HepG2 (cell line): Measurements from ENCODE around the gene EPB41. TPM values are rescaled to one million over a fixed set of nuclear protein-coding genes. Genes with fewer than 3 reads are reported as not detected.

ENCODE experiments used
- GATAD2A ChIP-seq: IDR thresholded peaks from 2 replicates; pipeline ENCODE4 v1.6.1; 2016
- KAT8 ChIP-seq: IDR thresholded peaks from 2 replicates; pipeline ENCODE4 v1.6.1; 2016; ENCODE audit warnings: missing genetic modification reagents, missing compliant biosample characterization
- MLXIP ChIP-seq: sonication (generic); formaldehyde crosslinking; IDR thresholded peaks from 2 replicates; pipeline ENCODE4 v1.9.0; 2021; ENCODE audit warnings: missing genetic modification reagents, borderline replicate concordance
- PHF5A ChIP-seq: IDR thresholded peaks from one replicate; pipeline ENCODE4 v1.6.1; 2018; ENCODE audit warnings: low read depth, missing genetic modification reagents; ENCODE audit not compliant: unreplicated experiment
- SALL1 ChIP-seq: sonication (generic); formaldehyde crosslinking; IDR thresholded peaks from 2 replicates; pipeline ENCODE4 v1.8.0; 2022; ENCODE audit warnings: mild to moderate bottlenecking, missing genetic modification reagents
- SIX1 ChIP-seq: sonication (generic); formaldehyde crosslinking; IDR thresholded peaks from 2 replicates; pipeline ENCODE4 v1.4.0; 2020; ENCODE audit warnings: missing genetic modification reagents, borderline replicate concordance
- SIX4 ChIP-seq: sonication (generic); formaldehyde crosslinking; IDR thresholded peaks from 2 replicates; pipeline ENCODE4 v1.4.0; 2020; ENCODE audit warnings: missing genetic modification reagents
- STAG1 ChIP-seq: sonication (generic); formaldehyde crosslinking; IDR thresholded peaks from 2 replicates; pipeline ENCODE4 v1.4.0; 2020; ENCODE audit warnings: missing genetic modification reagents
- TCF7L2 ChIP-seq: IDR thresholded peaks from 2 replicates; pipeline ENCODE4 v1.6.1; 2011; ENCODE audit warnings: mild to moderate bottlenecking, low read depth, low read length, moderate library complexity
- THAP9 ChIP-seq: sonication (generic); formaldehyde crosslinking; IDR thresholded peaks from 2 replicates; pipeline ENCODE4; 2020; ENCODE audit warnings: missing genetic modification reagents, mild to moderate bottlenecking, borderline replicate concordance
- TP53 ChIP-seq: sonication (generic); formaldehyde crosslinking; conservative IDR thresholded peaks from 2 replicates; pipeline ENCODE4 v1.4.0; 2020; ENCODE audit warnings: missing genetic modification reagents
- ZBTB38 ChIP-seq: sonication (generic); formaldehyde crosslinking; IDR thresholded peaks from 2 replicates; pipeline ENCODE4 v1.5.1; 2020; ENCODE audit warnings: mild to moderate bottlenecking, missing genetic modification reagents
- polyA plus RNA-seq, 8 experiments: library from polyadenylated mRNA; depleted of rRNA in 3 of 8; stranded (reverse) in 7 of 8; unstranded in 1 of 8; fragments of >200 nt; fragmentation: Illumina TruSeq in 4 of 8; extraction: Trizol in 4 of 8; gene quantifications; 2 replicates each; pipeline versions ENCODE4 v1.2.1 to v1.2.3, GENCODE V29; 2011 to 2016; ENCODE audit warnings: low read depth in 4 of 8, missing spikeins in 1 of 8, mixed read lengths in 1 of 8; ENCODE audit not compliant: insufficient read depth in 1 of 8
- total RNA-seq, 5 experiments: library from RNA; depleted of rRNA; stranded (reverse); fragments of >200 nt; fragmentation: Illumina TruSeq; extraction: Trizol; gene quantifications; 2 replicates each; pipeline ENCODE4 v1.2.3, GENCODE V29; 2016; ENCODE audit warnings: low read depth in 1 of 5
- TF ChIP-seq, protein P1 (sequence below): sonication (generic); formaldehyde crosslinking; IDR thresholded peaks from 2 replicates; pipeline ENCODE4 v1.5.0; 2020; ENCODE audit warnings: missing genetic modification reagents
- TF ChIP-seq, protein P2 (sequence below): sonication (generic); formaldehyde crosslinking; IDR thresholded peaks from 2 replicates; pipeline ENCODE4 v1.8.1; 2023; ENCODE audit warnings: mild to moderate bottlenecking, moderate library complexity, missing genetic modification reagents
- TF ChIP-seq, protein P3 (sequence below): sonication (generic); formaldehyde crosslinking; IDR thresholded peaks from 2 replicates; pipeline ENCODE4 v1.5.1; 2020; ENCODE audit warnings: missing genetic modification reagents, mild to moderate bottlenecking, borderline replicate concordance
- TF ChIP-seq, protein P4 (sequence below): sonication (generic); formaldehyde crosslinking; IDR thresholded peaks from 2 replicates; pipeline ENCODE4 v1.8.0; 2022; ENCODE audit warnings: missing genetic modification reagents, mild to moderate bottlenecking, borderline replicate concordance

EPB41 gene
- total and polyA plus RNA-seq, 2 of the 13 experiments (the other 11 are each of a cell fraction or from before 2014, with no cell fraction given): 34.5 to 46.7 TPM

GRCh38 chr1:29136391-29136915, 222.1 kb downstream of the EPB41 start (continued):
- TF ChIP-seq KAT8 (CRISPR knock-in tag) (no peak), THAP9 (CRISPR knock-in tag) (no peak), MLXIP (CRISPR knock-in tag) (no peak), PHF5A (no peak), SALL1 (CRISPR knock-in tag) (0 out of 2 replicates have a peak, but pooled peaks have one; percentile 11), TCF7L2 (no peak), SIX1 (peak; percentile 28; the same call in 1 of the 2 replicates), ZBTB38 (CRISPR knock-in tag) (no peak), SIX4 (CRISPR knock-in tag) (peak; percentile 58; the same call in 1 of the 2 replicates), TP53 (CRISPR knock-in tag) (no peak), STAG1 (CRISPR knock-in tag) (no peak), GATAD2A (CRISPR knock-in tag) (0 out of 2 replicates have a peak, but pooled peaks have one; percentile 15)
- TF ChIP-seq, protein P1, sequence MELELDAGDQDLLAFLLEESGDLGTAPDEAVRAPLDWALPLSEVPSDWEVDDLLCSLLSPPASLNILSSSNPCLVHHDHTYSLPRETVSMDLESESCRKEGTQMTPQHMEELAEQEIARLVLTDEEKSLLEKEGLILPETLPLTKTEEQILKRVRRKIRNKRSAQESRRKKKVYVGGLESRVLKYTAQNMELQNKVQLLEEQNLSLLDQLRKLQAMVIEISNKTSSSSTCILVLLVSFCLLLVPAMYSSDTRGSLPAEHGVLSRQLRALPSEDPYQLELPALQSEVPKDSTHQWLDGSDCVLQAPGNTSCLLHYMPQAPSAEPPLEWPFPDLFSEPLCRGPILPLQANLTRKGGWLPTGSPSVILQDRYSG: no peak
- TF ChIP-seq, protein P2, sequence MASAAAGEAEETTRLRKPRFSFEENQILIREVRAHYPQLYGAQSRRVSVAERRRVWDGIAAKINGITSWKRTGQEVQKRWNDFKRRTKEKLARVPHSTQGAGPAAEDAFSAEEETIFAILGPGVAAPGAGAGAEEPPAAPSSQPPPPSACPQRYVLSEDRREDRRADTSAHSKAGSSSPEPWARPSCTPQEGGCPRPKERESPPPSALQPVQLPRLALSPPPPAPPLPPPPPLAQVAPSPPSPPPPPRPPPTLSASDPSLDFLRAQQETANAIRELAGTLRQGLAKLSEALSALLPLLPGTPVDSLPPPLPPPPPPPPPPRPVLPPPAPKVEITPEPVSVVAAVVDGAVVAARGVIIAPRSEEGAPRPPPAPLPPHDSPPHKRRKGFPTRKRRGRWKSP: no peak
- TF ChIP-seq, protein P3, sequence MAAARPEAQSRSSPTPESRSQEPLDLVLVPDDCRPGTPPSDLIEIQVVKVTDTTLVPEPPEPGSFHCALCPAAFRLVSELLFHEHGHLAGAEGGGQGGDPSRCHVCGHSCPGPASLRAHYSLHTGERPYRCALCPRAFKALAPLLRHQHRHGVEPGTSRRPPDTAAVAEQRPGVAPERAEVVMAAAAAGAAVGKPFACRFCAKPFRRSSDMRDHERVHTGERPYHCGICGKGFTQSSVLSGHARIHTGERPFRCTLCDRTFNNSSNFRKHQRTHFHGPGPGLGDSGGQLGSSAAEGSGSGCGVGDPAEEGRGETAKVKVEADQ (CRISPR knock-in tag): no peak
- TF ChIP-seq, protein P4, sequence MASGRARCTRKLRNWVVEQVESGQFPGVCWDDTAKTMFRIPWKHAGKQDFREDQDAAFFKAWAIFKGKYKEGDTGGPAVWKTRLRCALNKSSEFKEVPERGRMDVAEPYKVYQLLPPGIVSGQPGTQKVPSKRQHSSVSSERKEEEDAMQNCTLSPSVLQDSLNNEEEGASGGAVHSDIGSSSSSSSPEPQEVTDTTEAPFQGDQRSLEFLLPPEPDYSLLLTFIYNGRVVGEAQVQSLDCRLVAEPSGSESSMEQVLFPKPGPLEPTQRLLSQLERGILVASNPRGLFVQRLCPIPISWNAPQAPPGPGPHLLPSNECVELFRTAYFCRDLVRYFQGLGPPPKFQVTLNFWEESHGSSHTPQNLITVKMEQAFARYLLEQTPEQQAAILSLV: no peak
